HG02938 (cell line): Measurements from ENCODE around the gene AGPAT4.

ENCODE experiments used
- ATAC-seq: cut with Tn5 transposase; IDR thresholded peaks from one replicate; pipeline ENCODE4 v1.9.1; 2021; ENCODE audit warnings: mild to moderate bottlenecking, moderate library complexity; ENCODE audit not compliant: unreplicated experiment

Gene AGPAT4

DNA sequence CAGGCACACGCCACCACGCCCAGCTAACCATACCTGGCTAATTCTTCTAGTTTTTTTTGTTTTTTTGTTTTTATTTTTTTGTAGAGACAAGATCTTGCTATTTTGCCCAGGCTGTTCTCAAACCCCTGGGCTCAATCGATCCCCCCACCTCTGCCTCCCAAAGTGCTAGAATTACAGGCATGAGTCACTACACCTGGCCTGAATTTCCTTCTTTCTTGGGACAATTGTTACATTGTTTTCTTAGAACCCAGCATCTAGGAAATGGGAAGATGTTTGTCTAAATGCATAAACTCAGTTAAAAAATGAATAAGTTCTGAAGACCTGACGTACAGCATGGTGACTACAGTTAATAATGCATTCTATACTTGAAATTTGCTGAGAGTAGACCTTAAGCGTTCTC is 10.8 kb upstream of the AGPAT4 start:
- ATAC-seq, result no peak

GRCh38 chr6:161281092-161281491 is 7.2 kb upstream of the AGPAT4 start:
- ATAC-seq, result no peak

DNA sequence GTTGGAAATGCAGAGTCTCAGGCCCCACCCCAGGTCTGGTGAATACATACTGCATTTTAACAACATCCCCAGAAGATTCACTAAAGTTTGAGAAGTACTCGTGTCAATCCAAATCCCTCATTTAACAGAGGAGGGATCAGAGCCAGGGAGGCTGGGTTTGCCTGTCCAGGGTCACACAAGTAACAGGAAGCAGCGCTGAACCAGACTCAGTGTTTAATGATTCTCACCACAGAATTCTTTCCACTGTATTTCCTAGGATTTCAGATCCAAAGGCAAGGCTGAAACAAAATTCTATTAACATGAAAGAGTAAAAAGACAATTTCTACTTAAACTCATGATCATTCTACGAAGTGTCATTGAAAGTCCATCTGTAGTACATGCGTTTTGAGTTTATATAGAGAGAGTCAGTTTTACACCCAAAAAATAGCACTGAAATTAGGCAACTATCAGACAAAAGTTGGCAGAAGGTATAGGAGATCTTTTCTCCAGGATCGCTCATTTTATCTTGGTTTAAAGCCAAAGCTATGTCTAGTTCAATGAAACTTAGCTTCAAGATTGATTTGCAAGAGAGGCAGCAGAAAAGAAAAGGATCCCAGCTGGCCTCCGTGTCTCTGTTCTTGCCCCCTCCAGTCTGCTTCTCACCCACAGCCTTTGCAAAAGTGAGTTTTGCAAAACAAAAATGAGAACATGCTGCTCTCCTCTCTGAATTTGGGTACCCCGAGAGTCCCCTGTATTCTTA is 6.0 kb upstream of the AGPAT4 start:
- ATAC-seq, result no peak

DNA sequence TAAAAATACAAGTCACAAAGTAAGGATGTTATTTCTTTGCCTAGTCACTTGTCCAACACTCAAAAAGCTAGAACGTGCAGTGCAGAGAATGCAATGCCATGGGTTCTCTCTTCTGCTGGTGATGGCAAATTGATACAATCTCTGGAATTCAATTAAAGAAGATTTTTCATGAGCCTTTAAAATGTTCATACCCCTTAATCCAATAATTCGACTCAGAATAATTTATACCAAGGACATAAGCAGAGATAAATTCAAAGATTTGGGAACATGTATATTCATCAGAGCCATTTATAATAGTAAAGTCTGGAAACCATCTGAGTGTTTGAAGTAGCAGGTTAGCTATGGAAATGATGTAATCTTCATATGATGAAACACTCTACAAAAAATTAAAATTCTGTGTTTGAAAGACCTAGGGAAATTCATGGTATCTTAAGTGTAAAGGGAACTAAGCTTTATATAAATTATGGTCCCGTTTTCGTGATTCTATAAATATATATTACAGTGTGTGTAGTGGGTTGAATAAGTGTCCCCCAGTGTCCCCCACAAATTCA is 2.8 kb upstream of the AGPAT4 start:
- ATAC-seq, result no peak

DNA sequence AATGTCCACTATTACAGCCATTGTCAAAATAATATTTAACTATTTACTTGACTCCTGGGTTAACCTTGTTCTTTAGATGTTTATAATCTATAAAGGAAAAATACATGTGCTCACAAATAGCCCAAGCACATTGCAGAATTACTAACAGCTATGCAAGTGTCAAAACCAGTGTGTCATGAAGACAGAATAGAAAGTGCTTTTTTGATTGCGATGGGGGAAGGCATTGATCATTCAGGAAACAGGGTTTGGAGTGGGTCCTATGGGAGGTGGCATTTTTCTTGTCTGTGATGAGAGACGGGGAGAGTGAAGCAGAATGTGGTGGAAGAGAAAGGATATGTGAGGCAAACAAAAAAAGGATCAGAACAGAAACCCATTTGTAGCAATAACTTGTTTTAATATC is 1.0 kb upstream of the AGPAT4 start:
- no peak for ATAC-seq

DNA sequence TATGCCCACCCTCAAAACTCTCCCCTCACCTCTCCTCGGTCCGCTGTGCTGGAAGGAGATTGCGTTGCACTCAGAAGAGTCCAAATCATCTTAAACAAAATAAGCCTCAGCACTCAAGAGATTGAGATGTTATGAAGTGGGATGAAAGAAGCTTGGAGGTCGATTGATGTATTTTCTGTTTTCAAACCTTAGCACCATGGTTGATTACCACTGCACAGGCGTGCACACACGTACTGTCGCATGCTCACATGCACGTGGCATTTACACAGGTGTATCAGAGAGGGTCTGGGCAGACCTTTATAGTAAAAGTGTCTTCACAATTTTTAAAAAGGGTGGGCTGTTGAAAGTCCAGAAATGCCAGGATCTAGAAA is 612 bp upstream of the AGPAT4 start:
- no peak for ATAC-seq

GRCh38 chr6:161273274-161273751 is 548 bp downstream of the AGPAT4 start:
- no peak for ATAC-seq

GRCh38 chr6:161272635-161273273 is 1.1 kb downstream of the AGPAT4 start:
- ATAC-seq, result no peak

DNA sequence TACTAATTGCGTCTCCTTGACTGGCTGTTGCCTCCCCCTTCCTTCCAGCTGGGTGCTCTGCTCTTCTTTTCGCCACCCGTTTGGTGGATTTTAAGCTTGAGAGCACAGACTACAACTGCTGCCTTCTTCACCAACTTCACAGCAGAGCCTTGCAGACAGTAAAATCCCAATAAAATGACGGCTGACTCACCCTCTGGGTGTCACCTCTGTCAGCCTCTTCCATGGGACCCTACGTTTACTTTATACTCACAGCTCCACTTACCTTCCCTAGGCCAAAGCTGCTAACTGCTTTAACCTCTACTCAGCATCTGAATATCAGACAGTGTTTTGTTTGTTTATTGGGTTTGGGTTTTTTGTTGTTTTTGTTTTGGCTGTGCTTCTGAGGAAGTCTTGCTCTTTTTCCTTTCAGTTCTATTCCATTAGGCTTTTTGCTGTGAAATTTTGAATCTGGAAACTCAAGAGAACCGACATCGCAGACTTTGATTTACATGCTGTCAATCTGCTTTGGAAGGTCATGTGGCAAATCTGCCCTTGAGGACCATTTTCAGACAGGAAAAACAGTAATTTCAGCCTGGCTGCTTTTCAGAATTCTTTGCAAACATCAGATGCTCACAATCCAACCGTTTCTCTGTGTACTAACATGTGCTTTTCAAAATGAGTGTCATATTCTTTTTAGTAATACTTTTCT is 2.4 kb downstream of the AGPAT4 start:
- no peak for ATAC-seq

GRCh38 chr6:161270116-161270515 is 3.7 kb downstream of the AGPAT4 start:
- no peak for ATAC-seq

- ATAC-seq, result no peak
These were observed 4.6 kb downstream of the AGPAT4 start for GRCh38 chr6:161269310-161269709.

GRCh38 chr6:161268531-161269210 is 5.2 kb downstream of the AGPAT4 start:
- ATAC-seq, result no peak

GRCh38 chr6:161266513-161267230 is 7.2 kb downstream of the AGPAT4 start:
- no peak for ATAC-seq

DNA sequence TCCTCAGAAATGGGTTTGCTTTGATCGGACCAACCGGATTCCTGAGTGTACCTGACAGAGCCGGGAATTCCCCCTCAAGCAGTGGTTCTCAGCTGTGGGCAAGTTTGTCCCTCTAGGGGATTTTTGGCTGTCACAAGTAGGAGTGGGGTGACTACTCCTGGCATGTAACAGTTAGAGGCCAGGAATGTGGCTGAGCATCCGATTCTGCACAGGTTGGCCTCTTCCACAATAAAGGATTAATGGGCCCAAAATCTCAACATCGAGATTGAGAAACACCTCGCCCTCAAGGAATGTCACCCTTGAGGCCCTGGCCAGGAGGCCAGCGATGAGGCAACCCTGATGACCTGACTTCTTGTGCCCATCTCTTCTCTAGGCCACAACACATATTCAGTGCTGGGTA is 7.9 kb downstream of the AGPAT4 start:
- ATAC-seq, result no peak

DNA sequence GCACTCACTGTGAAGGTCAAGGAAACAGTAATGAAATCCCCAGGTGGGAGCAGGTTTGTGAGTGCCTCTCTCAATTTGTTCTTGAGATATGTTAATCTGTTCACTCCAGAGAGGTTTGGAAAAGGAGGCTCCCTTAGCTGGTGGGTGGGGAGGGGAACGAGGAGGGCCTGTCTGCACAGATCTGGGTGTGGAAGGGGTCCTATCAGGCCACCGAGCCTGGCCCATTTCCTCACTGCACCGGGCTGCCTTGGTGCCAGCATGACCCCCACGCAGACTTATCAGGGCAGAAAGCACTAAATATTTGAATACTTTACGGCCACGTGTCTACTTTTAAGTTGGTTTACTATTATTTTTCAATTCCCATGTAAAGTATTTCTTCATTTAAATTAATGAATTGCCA is 8.3 kb downstream of the AGPAT4 start:
- no peak for ATAC-seq

DNA sequence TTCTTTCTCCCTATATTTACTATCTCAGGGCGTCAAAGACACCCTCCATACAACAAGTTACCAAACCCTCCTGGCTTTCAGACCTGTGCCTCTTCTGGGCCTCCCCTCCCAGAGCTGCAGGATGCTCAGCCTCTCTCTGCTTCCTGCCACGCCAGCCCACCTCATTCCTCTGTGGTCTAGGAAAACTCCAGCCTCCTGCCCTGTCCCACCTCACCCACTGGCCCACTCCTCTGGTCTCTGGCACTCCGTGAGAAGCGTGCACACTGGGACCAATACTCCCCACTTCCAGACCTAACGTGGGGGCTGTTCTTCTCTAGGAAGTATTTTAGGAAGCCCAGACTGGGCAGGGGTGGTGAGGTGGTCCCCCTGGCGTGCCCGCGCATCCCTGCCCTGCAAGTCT is 9.7 kb downstream of the AGPAT4 start:
- no peak for ATAC-seq

DNA sequence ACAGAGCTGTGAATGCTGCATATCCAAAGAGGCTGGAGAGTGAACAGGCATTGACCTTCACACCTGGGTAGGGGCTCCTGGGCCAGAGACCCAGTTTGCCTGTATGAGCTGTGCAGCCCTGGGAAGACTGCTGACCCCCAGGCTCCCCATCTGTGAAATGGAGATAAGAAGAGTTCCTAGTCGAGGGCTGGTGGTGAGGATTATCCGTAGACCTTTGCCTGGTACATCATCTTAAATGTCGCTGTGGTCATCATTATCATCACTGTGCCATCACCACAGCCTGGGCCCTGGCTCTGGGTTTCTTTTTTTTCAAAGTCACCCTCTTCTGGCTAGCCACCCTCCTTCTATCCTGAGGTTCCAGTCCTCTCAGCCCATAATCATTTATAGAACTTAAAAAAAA is 12.0 kb downstream of the AGPAT4 start:
- ATAC-seq, result no peak

DNA sequence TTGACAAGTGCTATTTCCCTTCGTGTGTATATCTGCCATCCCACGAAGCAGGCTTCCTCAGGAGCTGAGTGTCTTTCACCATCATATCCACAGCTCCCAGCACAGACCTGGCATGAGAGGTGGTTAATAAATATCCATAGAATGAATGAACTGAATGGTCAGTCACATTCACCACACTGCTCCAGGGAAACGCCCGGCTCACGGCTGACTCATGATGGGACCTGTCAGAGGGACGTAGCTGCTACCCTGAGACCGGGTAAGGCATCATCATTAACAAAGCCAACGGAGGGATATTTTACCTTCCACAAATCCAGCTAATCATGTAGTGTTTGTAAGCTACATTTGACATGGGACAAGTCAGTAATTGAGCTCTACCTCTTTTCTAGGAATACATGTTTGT is 12.5 kb downstream of the AGPAT4 start:
- ATAC-seq, result no peak

- ATAC-seq, result no peak
These were observed 14.6 kb downstream of the AGPAT4 start for GRCh38 chr6:161259302-161259701.

DNA sequence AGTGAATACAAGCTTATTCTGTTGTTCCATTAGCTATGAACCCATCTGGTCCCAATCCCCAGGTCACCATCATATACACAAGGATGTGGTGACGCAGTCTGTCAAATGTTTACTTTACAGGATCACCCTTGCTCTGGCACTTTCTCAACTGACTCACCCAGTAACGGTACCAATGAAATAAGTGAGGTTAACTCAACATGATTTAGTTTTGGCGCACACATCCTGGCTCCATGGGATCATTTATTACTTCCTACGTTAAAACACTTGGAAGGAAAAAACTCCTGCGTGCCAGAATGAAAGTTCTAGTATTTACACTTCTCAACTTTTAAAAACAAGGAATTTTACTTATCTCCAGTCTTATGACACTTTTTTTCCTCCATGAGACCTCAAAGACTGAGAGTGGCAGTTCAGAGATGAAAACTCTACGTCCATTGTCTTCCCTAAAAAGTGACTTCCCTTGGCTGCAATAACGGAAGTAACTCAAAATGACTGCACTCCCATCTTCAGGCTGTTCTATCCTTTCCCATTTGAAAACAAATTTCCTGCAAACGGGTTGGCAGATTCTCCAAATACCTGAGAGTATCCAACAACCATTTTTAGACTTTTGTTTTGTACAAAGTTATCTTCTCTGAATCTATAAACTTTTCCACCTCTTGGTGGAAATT is 15.9 kb downstream of the AGPAT4 start:
- ATAC-seq, result no peak
